Activated effector memory CD4-positive, alpha-beta T cell treated with Interleukin-2 at 50 U/mL for 16 hours (primary cell): ENCODE data around the gene AFG1L.
A peak's percentile ranks its signal among the peaks of the same experiment; 100 is the strongest.
"Not testable (repeated sequence)": the region's sequence is repeated elsewhere in the genome, so short reads cannot be mapped to it uniquely, and the experiment has no call there.

ENCODE experiments used
- DNase-seq: peaks from one replicate; pipeline ENCODE4 v3.0.0-alpha.2; 2020

Gene AFG1L

DNA sequence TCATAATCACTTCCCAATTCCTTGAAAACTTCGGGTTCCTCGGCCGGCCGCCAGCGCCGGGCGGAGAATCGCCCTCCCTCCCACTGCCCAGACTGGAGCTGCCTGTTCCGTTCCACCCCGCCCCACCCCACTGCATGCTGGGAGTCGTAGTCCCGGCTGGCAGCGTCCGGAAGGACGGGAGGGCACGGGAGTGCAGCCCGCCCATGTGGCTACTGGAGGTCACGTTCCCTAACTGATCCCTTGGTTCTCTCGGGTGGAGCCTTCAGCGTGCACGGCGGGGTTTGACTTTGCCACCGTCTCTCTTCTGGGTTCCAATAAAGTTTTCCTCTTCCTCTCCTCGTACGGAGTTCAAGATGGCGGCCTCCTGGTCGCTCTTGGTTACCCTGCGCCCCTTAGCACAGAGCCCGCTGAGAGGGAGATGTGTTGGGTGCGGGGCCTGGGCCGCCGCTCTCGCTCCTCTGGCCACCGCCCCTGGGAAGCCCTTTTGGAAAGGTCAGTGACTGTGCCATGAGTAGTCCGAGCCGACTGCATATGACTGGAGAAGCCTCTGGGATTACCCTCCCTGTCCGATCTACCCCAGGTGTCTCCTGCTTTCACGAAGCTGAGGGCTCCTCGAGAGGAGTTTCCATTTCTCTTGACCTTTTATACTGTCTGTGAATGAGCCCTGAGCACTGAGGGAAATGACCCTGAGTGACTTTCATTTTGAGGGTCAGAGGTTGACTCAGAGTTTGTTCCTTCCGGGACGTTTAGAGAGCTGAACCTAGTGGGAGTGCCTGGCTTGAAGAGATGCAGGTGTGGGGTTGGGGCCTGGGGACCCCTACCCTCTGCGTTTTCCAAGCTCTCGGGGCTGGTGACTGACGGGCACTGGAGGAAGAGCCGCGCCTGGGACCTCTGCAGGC is at the start of gene AFG1L:
TSS of gene AFG1L (plus strand) at position 328 of the 899 bp plus-strand sequence. CDS start at position 354, 26 bp downstream.
- DNase-seq = peak; percentile 81

DNA sequence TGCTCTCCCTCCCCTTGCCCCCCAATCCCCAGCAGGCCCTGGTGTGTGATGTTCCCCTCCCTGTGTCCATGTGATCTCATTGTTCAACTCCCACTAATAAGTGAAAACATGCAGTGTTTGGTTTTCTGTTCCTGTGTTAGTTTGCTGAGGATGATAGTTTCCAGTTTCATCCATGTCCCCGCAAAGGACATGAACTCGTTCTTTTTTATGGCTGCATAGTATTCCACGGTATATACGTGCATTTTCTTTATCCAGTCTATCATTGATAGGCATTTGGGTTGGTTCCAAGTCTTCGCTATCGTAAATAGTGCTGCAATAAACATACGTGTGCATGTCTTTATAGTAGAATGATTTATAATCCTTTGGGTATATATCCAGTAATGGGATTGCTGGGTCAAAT is 49.8 kb upstream of the AFG1L start:
- DNase-seq = not testable (repeated sequence)

DNA sequence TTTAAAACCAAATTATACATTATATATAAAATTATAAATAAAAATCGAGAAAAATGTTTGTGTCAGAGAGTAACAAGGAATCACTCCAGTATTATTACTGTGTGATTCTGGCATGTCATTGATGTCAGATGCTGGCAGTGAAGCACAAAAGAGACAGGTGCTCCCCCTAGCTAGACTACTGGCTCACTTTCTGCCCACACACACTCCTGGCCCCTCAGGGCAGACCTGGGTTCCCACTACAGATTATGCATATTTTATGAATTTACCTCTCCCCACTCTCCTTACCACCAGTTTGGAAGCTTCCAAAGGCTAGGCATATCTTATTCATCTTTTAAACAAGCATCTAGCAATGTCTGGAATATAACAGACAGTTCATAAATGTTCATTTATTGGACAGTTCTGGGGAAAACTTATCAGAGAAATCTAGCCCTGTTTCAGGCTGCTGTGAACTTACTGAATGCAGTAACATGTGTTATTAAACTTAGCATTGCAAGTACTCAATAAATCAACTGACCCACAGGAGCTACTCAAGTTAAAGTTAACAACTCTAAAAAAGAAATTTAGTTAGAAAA is 46.8 kb upstream of the AFG1L start:
- no peak for DNase-seq

DNA sequence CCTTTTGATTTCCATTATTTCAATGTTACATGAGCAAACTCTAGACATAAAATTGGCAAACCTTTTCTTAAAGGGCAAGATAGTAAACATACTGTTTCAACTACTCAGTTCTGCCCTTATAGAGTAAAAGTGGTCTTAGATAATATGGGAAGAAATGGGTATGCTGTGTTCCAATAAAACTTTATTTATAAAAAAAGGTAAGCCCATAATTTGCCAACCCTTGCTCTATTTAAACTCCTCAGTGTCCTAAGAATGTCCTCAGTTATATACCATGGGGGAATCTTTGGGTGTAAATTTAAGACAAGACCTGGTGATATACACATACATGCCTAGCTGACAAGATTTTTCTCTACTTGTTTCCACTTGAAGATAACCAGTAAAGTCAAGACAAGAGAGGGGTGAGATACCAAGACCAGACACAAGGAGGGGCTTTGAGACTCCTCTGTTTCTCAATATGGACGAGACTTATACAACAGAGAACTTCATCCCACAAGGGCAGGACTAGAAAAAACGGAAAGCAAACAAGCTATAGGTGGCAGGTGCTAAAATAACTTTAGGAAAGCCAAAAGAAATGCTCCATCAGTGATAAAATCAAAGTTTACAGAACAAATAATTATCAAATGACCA is 44.5 kb upstream of the AFG1L start:
- no peak for DNase-seq

DNA sequence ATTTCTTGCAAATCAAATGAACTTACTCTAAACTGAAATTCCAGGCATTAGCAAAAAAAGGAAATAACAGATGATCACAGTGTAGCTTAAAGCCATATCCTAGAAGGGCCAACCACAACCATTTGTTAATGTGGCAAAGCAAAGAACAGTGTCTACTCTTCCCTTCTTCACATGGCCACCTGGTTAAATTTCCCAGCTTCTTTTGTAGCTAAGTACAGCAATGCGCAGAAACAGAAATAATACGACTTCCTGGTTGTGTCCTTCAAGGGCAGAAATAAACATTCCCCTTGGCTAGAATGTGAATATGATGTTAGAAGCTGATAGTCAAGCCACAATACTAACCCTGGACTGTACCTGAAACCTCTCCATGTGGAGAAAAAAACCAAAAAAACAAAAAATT is 43.6 kb upstream of the AFG1L start:
- no peak for DNase-seq

DNA sequence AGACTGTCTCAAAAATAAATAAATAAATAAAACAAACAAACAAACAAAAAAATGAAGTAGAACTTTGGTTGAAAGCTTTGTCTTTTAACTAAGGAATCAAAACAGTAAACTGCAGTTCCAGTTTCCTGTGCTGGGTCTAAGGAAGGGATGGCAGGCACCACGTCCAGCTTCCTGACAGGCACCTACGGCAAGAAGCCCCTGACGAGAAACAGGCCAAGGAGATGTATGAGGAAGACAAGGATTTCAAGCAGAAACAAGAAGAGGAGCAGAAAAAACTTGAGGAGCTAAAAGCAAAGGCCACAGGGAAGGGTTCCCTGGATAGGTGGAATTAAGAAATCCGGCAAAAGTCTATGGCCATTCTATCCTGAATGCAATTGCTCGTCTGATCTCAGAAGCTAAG is 42.8 kb upstream of the AFG1L start:
- DNase-seq = no peak

DNA sequence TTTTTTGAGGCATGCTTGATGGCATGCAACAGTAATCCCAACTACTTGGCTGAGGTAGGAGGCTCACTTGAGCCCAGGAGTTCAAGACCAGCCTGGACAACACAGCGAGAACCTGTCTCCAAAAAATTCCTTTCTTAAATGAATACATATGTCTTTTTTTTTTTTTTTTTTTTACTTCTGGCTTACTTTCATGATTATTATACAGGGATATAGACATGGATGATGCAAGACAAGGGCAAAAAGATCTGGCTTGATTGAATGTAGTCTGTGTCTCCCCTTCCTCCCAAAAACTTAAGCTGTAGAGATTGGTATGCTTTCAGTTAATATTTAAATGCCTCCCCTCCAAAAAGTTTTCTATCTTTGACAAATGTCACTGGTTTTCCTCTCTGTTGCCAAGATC is 41.6 kb upstream of the AFG1L start:
- no peak for DNase-seq

- no peak for DNase-seq
Measured at GRCh38 chr6:108254433-108255410, 40.1 kb upstream of the AFG1L start.

DNA sequence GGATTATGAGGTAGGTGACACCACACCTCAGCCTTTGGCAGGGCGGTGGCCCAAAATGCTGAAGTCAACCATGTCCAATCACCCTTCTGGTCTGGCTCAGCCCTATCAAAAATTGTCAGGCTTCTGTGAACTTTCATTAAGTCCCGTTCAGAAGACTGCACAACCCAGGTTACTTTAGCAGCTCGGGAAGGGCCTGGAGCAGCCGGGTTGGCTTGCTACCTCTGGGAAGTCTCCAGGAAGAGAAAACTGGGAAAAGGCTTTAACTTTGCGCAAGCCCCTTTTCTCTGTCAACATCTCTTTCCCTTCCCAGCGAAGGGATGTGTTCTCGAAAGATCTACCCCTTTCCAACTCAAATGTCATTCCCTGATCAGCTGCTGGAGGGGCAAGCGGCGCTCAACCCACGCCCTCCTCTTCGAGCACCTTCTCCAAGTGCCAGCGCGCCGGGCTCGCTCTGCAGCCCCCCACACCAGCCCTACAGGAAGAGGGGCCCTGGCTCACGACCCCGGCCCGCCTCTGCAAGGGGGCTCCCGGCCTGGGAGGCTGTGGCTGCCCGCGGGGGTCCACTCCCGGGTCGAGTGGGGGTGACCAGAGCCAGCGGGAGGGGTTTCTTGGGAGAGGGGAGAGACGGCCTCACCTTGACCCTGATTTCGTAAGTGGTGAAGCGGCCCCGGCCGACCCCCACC is 34.6 kb upstream of the AFG1L start:
- DNase-seq = no peak

DNA sequence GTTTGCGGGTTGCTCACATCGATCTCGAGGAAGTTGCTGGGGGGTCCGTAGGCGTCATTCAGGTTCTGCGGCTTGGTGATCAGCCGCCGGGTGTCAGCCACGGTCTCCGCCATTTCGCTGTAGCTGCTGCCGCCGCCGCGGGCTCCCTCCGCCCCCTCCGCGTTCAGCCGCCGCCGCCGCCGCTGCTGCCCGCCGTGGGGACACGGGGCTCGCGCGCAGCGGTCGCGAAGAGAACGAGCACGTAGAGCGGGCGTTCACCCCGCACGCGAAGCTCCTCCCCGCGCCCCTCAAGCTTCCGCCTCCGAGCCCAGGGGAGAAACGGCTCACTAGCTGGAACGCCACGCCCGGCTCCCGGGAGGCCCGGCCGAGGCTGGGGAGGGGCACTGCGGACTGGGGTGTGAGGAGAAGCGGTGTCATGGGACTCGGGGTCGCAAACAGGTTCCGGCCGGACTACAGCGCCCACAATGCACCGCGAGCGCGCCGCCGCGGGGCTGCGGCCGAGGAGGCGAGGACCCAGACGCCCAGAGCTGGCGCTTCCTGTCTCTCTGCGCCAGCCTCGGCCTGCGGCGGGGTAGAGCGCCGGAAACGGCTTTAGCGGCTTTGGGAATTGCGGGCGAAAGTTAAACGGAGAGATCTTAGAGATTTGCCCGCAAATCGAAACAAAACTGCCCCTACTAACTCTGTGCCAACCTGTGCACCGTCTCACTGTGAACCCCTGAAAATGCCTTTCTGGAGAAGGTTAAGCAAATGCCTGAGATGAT is 33.9 kb upstream of the AFG1L start, which contains the start of gene SNX3:
TSS of gene SNX3 (minus strand) at position 232 of the 761 bp plus-strand sequence. CDS start at position 113, 119 bp downstream.
- DNase-seq = peak; percentile 87

GRCh38 chr6:108263371-108263770 is 31.5 kb upstream of the AFG1L start:
- DNase-seq = no peak

DNA sequence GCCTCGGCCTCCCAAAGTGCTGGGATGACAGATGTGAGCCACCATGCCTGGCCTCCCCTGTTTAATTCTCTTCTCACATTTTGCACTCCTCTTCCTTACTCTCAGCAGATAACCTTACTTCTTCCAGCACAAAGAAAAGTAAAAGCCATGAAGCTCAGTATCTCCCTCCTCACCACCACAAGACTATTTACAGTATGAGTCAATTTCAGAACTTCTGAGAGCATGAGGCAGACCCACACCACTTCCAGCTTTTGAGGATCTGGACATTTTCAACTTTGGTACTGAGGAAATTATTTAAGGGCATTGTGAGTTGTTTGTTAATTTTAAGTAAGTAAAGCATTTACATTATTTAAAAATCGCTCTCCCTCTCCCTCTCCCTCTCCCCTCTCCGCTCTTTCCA is 26.0 kb upstream of the AFG1L start:
- no peak for DNase-seq

DNA sequence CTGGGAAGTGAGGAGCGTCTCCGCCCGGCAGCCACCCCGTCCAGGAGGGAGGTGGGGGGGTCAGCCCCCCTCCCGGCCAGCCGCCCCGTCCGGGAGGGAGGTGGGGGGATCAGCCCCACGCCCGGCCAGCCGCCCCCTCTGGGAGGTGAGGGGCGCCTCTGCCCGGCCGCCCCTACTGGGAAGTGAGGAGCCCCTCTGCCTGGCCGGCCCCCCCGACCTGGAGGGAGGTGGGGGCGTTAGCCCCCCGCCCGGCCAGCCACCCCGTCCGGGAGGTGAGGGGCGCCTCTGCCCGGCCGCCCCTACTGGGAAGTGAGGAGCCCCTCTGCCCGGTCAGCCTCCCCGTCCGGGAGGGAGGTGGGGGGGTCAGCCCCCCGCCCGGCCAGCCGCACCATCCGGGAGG is 24.9 kb upstream of the AFG1L start:
- DNase-seq = not testable (repeated sequence)

DNA sequence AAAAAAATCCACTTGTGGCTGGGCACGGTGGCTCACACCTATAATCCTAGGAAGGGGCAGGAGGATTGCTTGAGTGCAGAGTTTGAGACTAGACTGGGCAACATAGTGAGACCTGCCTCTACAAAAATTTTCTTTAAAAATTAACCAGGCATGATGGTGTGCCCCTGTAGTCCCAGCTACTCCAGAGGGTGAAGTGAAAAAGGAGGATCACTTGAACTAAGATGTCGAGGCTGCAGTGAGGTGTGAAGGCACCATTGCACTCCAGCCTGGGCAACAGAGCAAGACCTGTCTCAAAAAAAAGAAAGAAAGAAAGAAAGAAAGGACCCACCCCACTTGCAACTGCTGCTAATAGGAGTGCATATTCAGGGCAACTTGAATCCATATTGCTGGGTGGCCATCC is 20.3 kb upstream of the AFG1L start:
- no peak for DNase-seq

DNA sequence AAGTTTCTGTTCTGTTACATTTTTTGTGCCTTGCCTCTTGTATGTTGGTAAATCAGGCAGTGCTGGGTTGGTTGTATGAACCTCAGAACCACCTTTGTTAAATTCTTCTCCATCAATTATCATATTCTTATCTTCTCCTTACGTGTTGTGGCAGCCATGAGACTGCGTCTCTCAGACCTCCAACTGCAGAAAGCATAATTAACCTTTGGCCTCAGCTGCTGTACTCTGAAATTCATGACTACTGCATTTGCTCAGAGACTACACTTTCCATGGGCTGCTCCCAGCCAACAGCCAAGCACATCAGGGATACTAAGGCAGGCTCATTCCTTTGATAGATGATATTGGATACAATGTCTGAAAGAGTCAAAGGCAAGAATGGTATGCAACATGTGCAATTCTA is 18.9 kb upstream of the AFG1L start:
- no peak for DNase-seq

DNA sequence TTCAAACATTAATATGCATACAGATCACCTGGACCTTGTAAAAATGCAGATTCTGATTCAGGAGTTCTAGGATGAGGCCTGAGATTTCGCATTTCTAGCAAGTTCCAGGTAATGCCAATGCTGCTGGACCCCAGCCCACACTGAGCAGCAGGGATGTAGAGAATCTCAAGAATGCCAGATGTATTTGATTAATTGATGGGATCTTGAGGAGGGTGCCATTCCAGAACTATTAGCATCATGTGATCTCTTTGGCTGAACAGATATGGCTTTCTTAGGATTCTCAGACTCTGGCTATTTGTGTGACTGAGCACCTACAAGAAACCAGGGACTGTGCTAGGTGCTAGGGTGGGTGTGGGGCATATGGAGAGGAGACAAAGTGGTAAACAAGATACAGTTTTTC is 17.6 kb upstream of the AFG1L start:
- no peak for DNase-seq

- DNase-seq = no peak
Measured at GRCh38 chr6:108277831-108278230, 17.0 kb upstream of the AFG1L start.

DNA sequence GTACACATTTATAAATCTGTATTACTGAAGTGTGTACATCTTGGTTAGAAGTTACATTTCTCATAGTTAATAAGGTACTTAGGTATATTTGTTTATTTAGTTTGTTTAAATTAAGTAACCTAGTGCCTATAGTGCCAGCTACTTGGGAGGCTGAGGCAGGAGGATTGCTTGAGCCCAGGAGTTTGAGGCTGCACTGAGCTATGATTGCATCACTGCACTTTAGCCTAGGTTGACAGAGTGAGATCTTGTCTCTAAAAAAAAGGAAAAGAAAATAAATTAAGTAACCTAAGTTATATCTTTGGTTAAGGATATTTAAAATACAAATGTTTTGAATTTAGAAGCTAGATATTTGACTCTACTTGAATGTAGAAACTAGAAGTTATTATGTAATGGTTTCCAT is 9.5 kb upstream of the AFG1L start:
- no peak for DNase-seq

GRCh38 chr6:108286366-108286765 is 8.5 kb upstream of the AFG1L start:
- DNase-seq = no peak

DNA sequence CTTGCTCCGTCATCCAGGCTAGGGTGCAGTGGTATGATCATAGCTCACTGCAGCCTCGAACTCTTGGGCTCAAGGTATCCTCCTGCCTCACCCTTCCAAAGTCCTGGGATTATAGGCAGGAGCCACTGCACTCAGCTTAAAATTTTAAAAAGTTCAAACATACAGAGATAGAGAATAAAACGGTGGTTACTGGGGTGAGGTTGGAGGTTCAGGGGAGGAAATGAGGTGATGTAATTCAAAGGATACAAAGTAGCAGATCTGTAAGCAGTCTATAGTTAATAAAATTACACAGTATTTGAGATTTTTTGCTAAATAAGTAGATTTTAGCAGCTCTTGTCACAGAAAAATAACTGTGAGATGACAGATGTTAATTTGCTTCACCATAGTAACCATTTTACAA is 7.5 kb upstream of the AFG1L start:
- DNase-seq = no peak

- no peak for DNase-seq
Measured at GRCh38 chr6:108288742-108289141, 6.1 kb upstream of the AFG1L start.
